PC-9 (cell line): Measurements from ENCODE around the gene UBTFL1. TPM values are rescaled to one million over a fixed set of nuclear protein-coding genes. Genes with fewer than 3 reads are reported as not detected.
"Not testable (repeated sequence)": the region's sequence is repeated elsewhere in the genome, so short reads cannot be mapped to it uniquely, and the experiment has no call there.

Experiments used
- Bru-seq: library from RNA; stranded (reverse); fragments of 400-500 nt; gene quantifications from one replicate; lab custom pipeline; 2021; lab: Mats Ljungman, UMichigan
- BruChase-seq, 2 experiments: library from RNA; stranded (reverse); fragments of 400-500 nt; gene quantifications; one replicate each; lab custom pipeline; 2021; lab: Mats Ljungman, UMichigan
- BruUV-seq: library from RNA; stranded (reverse); fragments of 400-500 nt; replicated peaks from 2 replicates; lab custom pipeline; 2021; lab: Mats Ljungman, UMichigan
- CTCF ChIA-PET: fragments of 300-600 bp; sonication (Branson Sonifier 250); formaldehyde crosslinking; loops from one replicate; lab custom pipeline; 2022; ENCODE audit warnings: antibody characterized with exemption; lab: Charles Lee
- POLR2A ChIA-PET: fragments of 300-600 bp; sonication (Branson Sonifier 250); formaldehyde crosslinking; loops from one replicate; lab custom pipeline; 2022; ENCODE audit warnings: antibody characterized with exemption; ENCODE audit not compliant: unreplicated experiment; lab: Charles Lee
- DNase-seq, 2 experiments: peaks; one replicate each; pipeline versions ENCODE4 v3.0.0 to v3.0.0-alpha.2; 2015 to 2022; ENCODE audit warnings: mixed read lengths in 1 of 2
- H2AFZ ChIP-seq: fragments of 200-600 bp; sonication (generic); 2 replicates; pipeline ENCODE4 v1.8.1; 2017; ENCODE audit warnings: antibody characterized with exemption
- H3F3A ChIP-seq: fragments of 200-600 bp; sonication (generic); 2 replicates; pipeline ENCODE4 v1.8.1; 2017; ENCODE audit warnings: antibody characterized with exemption, mild to moderate bottlenecking, low read depth; ENCODE audit not compliant: insufficient read depth
- H3K27ac ChIP-seq: fragments of 200-600 bp; sonication (generic); 2 replicates; pipeline ENCODE4 v1.6.1; 2016; ENCODE audit warnings: mixed run types
- H3K27me3 ChIP-seq: fragments of 200-600 bp; sonication (generic); 2 replicates; pipeline ENCODE4 v1.6.1; 2016; ENCODE audit warnings: low read depth, mixed run types; ENCODE audit not compliant: insufficient read depth
- H3K36me3 ChIP-seq: fragments of 200-600 bp; sonication (generic); 2 replicates; pipeline ENCODE4 v1.6.1; 2016; ENCODE audit warnings: low read depth, mixed run types
- H3K4me1 ChIP-seq: fragments of 200-600 bp; sonication (generic); replicated peaks from 2 replicates; pipeline ENCODE4 v1.6.1; 2016; ENCODE audit warnings: mixed run types; ENCODE audit not compliant: insufficient read depth
- H3K4me2 ChIP-seq: fragments of 200-600 bp; sonication (generic); 2 replicates; pipeline ENCODE4 v1.6.1; 2017; ENCODE audit warnings: mixed run types
- H3K4me3 ChIP-seq: fragments of 200-600 bp; sonication (generic); 2 replicates; pipeline ENCODE4 v1.6.1; 2016; ENCODE audit warnings: mixed run types
- H3K79me2 ChIP-seq: fragments of 200-600 bp; sonication (generic); 2 replicates; pipeline ENCODE4 v1.6.1; 2017; ENCODE audit warnings: low read depth, mixed run types
- H3K9me2 ChIP-seq: fragments of 200-600 bp; sonication (generic); 2 replicates; pipeline ENCODE4 v1.8.1; 2017; ENCODE audit warnings: mild to moderate bottlenecking; ENCODE audit not compliant: insufficient read depth
- H3K9me3 ChIP-seq: fragments of 200-600 bp; sonication (generic); 2 replicates; pipeline ENCODE4 v1.8.1; 2016; ENCODE audit warnings: low read depth; ENCODE audit not compliant: insufficient read depth
- H4K20me1 ChIP-seq: fragments of 200-600 bp; sonication (generic); 2 replicates; pipeline ENCODE4 v1.8.1; 2017; ENCODE audit not compliant: insufficient read depth
- intact Hi-C: fragments of 100-400 bp; cut with micrococcal nuclease; formaldehyde crosslinking; loops from one replicate; pipeline ENCODE4 v1.10.0; 2022; ENCODE audit not compliant: unreplicated experiment
- long read RNA-seq: library from polyadenylated mRNA; stranded (forward); transcript quantifications from one replicate; pipeline ENCODE4 v2.0.0, GENCODE V29; 2022
- total RNA-seq: library from RNA; stranded (reverse); gene quantifications from 2 replicates; pipeline ENCODE4 v1.2.3, GENCODE V29; 2021

UBTFL1 gene, protein sequence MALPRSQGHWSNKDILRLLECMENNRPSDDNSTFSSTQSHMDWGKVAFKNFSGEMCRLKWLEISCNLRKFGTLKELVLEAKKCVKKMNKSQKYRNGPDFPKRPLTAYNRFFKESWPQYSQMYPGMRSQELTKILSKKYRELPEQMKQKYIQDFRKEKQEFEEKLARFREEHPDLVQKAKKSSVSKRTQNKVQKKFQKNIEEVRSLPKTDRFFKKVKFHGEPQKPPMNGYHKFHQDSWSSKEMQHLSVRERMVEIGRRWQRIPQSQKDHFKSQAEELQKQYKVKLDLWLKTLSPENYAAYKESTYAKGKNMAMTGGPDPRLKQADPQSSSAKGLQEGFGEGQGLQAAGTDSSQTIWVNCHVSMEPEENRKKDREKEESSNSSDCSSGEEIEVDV
- not detected in 2 replicates for total RNA-seq
- Bru-seq, nascent RNA: not detected
- not detected for BruChase-seq, experiment 1, labeled RNA remaining after a 2-hour chase
- BruChase-seq, experiment 2, labeled RNA remaining after a 6-hour chase: not detected
- long read RNA-seq: 0 reads

DNA sequence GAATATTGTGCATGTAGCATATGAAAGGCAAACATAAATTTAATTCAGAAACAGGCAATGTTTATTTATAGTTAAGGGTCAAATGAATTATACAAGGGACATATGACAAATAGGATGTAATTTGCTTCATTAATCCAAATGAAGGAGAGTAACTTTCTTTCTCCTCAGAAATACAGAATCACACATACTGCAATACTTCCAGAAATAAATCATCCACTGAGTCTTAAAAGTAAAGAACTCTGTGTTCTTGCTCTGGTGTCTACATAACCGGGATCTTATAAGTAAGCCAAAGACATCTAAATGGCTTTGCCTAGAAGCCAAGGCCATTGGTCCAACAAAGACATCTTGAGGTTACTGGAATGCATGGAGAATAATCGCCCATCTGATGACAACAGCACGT, at the start of gene UBTFL1:
TSS of gene UBTFL1 (plus strand) at position 301 of the 400 bp plus-strand sequence. CDS start at position 301, 0 bp downstream.
- intact Hi-C loops, H3K4me1 ChIP-seq, H3K27ac ChIP-seq, H4K20me1 ChIP-seq, DNase-seq, H3K9me3 ChIP-seq, H3K4me3 ChIP-seq, H3K27me3 ChIP-seq, BruUV-seq, H3K9me2 ChIP-seq, H3F3A ChIP-seq, H3K79me2 ChIP-seq, H3K36me3 ChIP-seq, H3K4me2 ChIP-seq, H2AFZ ChIP-seq, CTCF ChIA-PET, POLR2A ChIA-PET: not testable (repeated sequence)

DNA sequence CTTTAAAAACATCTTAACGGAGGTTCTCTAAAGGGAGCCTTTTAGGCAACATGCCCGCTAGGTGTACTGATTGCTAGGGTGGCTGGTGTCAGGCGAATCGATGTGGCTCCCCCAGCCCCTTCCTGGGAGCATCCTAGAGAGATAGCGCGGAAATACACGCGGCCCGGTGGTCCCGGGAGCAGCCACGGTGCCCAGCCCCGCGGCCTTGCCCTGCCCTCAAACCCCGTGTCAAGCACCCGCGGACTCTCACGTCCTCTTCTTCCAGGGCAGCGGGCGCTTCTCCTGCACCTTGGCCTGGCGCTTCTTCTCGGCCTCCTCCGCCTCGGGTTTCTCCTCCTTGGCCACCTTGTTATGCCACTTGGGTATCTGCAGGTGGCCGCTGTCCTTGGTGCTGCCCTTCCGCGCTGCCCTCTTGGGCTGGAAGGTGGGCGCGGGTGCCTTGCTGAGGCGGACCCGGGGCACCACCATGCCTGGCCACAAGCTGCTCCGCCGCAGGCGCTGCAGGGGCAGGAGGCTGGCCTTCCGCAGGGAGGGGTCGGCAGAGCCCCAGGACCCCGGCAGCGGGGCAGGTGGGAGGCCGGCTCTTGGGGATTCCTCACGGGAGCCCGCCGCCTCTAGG, 34.0 kb upstream of the UBTFL1 start:
- intact Hi-C loops, H3K4me1 ChIP-seq, H4K20me1 ChIP-seq, H2AFZ ChIP-seq, H3K9me2 ChIP-seq, H3K27ac ChIP-seq, H3F3A ChIP-seq, POLR2A ChIA-PET, H3K9me3 ChIP-seq, BruUV-seq, CTCF ChIA-PET, H3K4me2 ChIP-seq, H3K79me2 ChIP-seq, H3K4me3 ChIP-seq, H3K36me3 ChIP-seq, H3K27me3 ChIP-seq: not testable (repeated sequence)
- DNase-seq: peak in 1 of 2 experiments; percentile 5

DNA sequence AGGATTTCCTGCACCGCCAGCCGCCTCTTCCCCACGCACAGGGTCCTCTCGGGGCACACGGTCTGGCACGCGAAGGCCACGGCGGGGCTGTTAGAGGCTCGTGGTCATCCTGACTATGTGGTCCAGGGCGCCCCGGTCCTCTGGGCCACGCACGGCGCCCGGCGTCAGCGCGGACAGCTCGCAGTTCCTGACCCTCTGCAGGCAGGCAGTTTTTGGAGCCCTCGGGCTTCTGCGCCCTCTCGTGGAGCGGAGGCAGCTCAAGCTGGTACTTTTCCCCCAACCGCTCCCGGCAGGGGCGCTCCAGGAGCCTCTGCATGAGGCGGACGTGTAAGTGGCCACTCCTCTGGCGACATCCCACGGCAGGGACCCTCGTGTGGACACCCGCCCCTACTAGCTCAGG, 33.4 kb upstream of the UBTFL1 start:
- H4K20me1 ChIP-seq, H3K4me2 ChIP-seq, H3K27me3 ChIP-seq, H3F3A ChIP-seq, H3K9me2 ChIP-seq, H3K9me3 ChIP-seq, POLR2A ChIA-PET, H3K4me1 ChIP-seq, H2AFZ ChIP-seq, H3K79me2 ChIP-seq, DNase-seq, BruUV-seq, H3K36me3 ChIP-seq, intact Hi-C loops, H3K4me3 ChIP-seq, CTCF ChIA-PET, H3K27ac ChIP-seq: not testable (repeated sequence)

DNA sequence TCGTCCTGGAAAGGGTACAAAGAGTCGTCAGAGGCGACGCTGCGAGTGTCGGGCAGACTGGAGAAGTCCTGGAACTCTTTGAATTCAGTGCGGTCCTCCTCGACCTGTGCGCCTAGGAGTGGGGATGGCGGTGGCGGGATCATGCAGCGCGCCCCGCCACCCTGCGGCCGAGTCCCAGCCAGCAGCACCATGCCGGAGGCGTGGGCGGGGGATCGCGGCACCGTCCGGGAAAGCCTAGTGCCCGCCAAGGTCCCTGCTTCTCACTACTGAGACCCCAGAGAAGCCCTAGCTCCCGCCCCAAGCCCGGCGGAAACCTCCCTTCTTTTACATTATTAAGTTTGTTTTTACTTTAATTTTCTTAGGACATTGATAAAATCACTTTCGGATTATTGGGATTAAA, 32.2 kb upstream of the UBTFL1 start:
- H3K4me1 ChIP-seq, CTCF ChIA-PET, H3K9me2 ChIP-seq, BruUV-seq, POLR2A ChIA-PET, DNase-seq, H3K27me3 ChIP-seq, H2AFZ ChIP-seq, H3K4me2 ChIP-seq, H4K20me1 ChIP-seq, H3K4me3 ChIP-seq, H3K36me3 ChIP-seq, H3K9me3 ChIP-seq, intact Hi-C loops, H3K79me2 ChIP-seq, H3F3A ChIP-seq, H3K27ac ChIP-seq: not testable (repeated sequence)

DNA sequence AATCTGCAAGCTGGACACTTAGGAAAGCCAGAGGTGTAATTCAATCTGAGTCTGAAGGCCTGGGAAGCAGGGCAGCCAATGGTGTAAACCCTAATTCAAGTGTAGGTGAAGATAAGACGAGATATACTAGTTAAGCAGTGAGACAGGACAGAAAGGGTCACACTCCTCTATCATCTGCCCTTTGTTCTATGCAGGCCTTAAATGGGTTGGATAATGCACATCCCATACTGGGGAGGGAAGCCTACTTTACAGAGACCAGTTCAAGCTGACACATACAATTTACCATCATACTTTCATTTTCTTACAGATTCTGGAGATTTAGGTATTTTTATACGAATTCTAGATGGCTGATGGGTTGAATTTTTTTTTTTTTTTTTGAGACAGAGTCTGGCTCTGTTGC, 3.0 kb downstream of the UBTFL1 start:
- BruUV-seq, CTCF ChIA-PET, H3K4me2 ChIP-seq, H3F3A ChIP-seq, DNase-seq, H3K9me2 ChIP-seq, H3K79me2 ChIP-seq, H2AFZ ChIP-seq, POLR2A ChIA-PET, intact Hi-C loops, H3K4me1 ChIP-seq, H4K20me1 ChIP-seq, H3K36me3 ChIP-seq, H3K27ac ChIP-seq, H3K9me3 ChIP-seq, H3K4me3 ChIP-seq, H3K27me3 ChIP-seq: not testable (repeated sequence)

DNA sequence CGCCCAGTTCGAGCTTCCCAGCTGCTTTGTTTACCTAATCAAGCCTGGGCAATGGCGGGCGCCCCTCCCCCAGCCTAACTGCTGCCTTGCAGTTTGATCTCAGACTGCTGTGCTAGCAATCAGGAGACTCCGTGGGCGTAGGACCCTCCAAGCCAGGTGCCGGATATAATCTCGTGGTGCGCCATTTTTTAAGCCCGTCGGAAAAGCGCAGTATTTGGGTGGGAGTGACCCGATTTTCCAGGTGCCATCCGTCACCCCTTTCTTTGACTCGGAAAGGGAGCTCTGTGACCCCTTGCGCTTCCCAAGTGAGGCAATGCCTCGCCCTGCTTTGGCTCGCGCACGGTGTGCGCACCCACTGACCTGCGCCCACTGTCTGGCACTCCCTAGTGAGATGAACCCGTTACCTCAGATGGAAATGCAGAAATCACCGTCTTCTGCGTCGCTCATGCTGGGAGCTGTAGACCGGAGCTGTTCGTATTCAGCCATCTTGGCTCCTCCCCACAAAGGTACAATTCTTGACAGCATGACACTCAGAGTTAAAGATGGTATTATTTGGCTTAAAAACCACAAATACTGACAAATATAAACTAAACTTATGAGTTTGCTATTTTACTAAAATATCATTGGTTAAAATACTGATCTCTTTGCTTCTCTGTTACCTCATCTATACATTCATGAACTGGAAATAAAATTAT, 9.6 kb downstream of the UBTFL1 start:
- H3K4me2 ChIP-seq, H3F3A ChIP-seq, H3K79me2 ChIP-seq, DNase-seq, intact Hi-C loops, H3K9me3 ChIP-seq, H3K9me2 ChIP-seq, H3K36me3 ChIP-seq, H4K20me1 ChIP-seq, H3K27ac ChIP-seq, H3K27me3 ChIP-seq, H3K4me1 ChIP-seq, CTCF ChIA-PET, H3K4me3 ChIP-seq, H2AFZ ChIP-seq, POLR2A ChIA-PET, BruUV-seq: not testable (repeated sequence)

DNA sequence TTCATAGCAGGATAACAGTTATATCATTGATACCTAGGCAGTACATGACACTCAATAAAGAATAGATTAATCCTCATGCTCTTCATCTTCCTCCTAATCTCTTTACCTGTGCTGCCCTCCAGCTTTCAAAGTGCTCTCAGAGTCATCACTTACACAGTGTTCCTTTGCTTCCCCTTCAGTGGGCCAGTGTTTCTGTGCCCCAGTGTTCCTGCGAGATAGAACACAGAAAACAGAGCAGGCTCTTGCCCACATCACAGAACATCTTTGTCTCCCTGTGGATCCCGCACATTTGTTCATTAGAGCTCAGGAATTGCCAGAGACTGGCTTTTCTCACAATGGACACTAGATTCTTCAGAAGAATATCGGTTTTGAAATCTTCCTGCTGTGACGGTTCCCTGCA, 12.5 kb downstream of the UBTFL1 start:
- DNase-seq, POLR2A ChIA-PET: not testable (repeated sequence)

More for the DNA sequence above, 12.5 kb downstream of the UBTFL1 start:
- H3K9me2 ChIP-seq, intact Hi-C loops, H3K4me3 ChIP-seq, H4K20me1 ChIP-seq, CTCF ChIA-PET, H3K36me3 ChIP-seq, H2AFZ ChIP-seq, H3K79me2 ChIP-seq, H3K4me2 ChIP-seq, BruUV-seq, H3K27me3 ChIP-seq, H3F3A ChIP-seq, H3K27ac ChIP-seq, H3K9me3 ChIP-seq, H3K4me1 ChIP-seq: not testable (repeated sequence)
